Calu3 (cell line): ENCODE data around the gene P2RY14. TPM values are rescaled to one million over a fixed set of nuclear protein-coding genes. Genes with fewer than 3 reads are reported as not detected.
A peak's percentile ranks its signal among the peaks of the same experiment; 100 is the strongest.
"Not testable (repeated sequence)": the region's sequence is repeated elsewhere in the genome, so short reads cannot be mapped to it uniquely, and the experiment has no call there.

ENCODE experiments used
- BruUV-seq: library from RNA; stranded (reverse); fragments of 400-500 nt; replicated peaks from 2 replicates; lab custom pipeline; 2021; lab: Mats Ljungman, UMichigan
- CTCF ChIA-PET: fragments of 300-600 bp; sonication (Branson Sonifier 250); formaldehyde crosslinking; loops from one replicate; lab custom pipeline; 2022; ENCODE audit warnings: antibody characterized with exemption; lab: Charles Lee
- DNase-seq: peaks from one replicate; pipeline ENCODE4 v3.0.0; 2022
- H3K27ac Mint-ChIP-seq: one replicate; pipeline ENCODE4 v1.8.0; 2022; ENCODE audit warnings: mixed read lengths; ENCODE audit not compliant: unreplicated experiment
- H3K27me3 Mint-ChIP-seq: one replicate; pipeline ENCODE4 v1.8.0; 2022; ENCODE audit warnings: mixed read lengths; ENCODE audit not compliant: unreplicated experiment
- H3K36me3 Mint-ChIP-seq: one replicate; pipeline ENCODE4 v1.8.0; 2022; ENCODE audit warnings: mild to moderate bottlenecking, moderate library complexity, mixed read lengths; ENCODE audit not compliant: insufficient read depth, unreplicated experiment
- H3K4me1 Mint-ChIP-seq: one replicate; pipeline ENCODE4 v1.8.0; 2022; ENCODE audit warnings: mild to moderate bottlenecking, low read depth, mixed read lengths; ENCODE audit not compliant: unreplicated experiment
- H3K4me3 Mint-ChIP-seq: one replicate; pipeline ENCODE4 v1.8.0; 2022; ENCODE audit warnings: mild to moderate bottlenecking, low read depth, moderate library complexity, mixed read lengths; ENCODE audit not compliant: unreplicated experiment
- H3K9me3 Mint-ChIP-seq: one replicate; pipeline ENCODE4 v1.8.0; 2022; ENCODE audit warnings: low read depth, mixed read lengths; ENCODE audit not compliant: unreplicated experiment
- CTCF ChIP-seq: fragments of 200-600 bp; IDR thresholded peaks from one replicate; pipeline ENCODE4 v1.8.0; 2022; ENCODE audit warnings: antibody characterized with exemption; ENCODE audit not compliant: unreplicated experiment
- intact Hi-C: fragments of 100-400 bp; cut with micrococcal nuclease; formaldehyde crosslinking; loops from one replicate; pipeline ENCODE4 v1.10.0; 2022; ENCODE audit not compliant: unreplicated experiment
- total RNA-seq: library from RNA; stranded (reverse); gene quantifications from 2 replicates; pipeline ENCODE4 v1.2.3, GENCODE V29; 2022

The P2RY14 gene
- total RNA-seq, 1 experiment from 2014 or later, result not detected

- BruUV-seq, result no TSS peak
- DNase-seq, result peak; percentile 72
- CTCF ChIA-PET, result interaction anchor here (0.5 to 1.9 kb wide), 9 partner anchors 10 to 1417 kb away, joined by 3 to 10 read pairs (median 4); no protein-coding TSS in a partner anchor
- intact Hi-C loops, result no loop called here
- H3K27me3 Mint-ChIP-seq, result no peaks in the 10 kb centered on the region
- H3K4me3 Mint-ChIP-seq, result no peak overlapping the region
- no peaks in the 10 kb centered on the region for H3K9me3 Mint-ChIP-seq
- no peaks in the 10 kb centered on the region for H3K36me3 Mint-ChIP-seq
- no peak for TF ChIP-seq CTCF
- H3K4me1 Mint-ChIP-seq, result peaks cover 8% of the 10 kb centered on the region
- no peak overlapping the region for H3K27ac Mint-ChIP-seq
Measured at GRCh38 chr3:151178208-151178845, 100.0 kb downstream of the P2RY14 start.

- Mint-ChIP-seq H3K4me3 (no peak overlapping the region), H3K27ac (no peak overlapping the region), H3K4me1 (peaks cover 8% of the 10 kb centered on the region), H3K36me3 (no peaks in the 10 kb centered on the region), H3K27me3 (no peaks in the 10 kb centered on the region), H3K9me3 (no peaks in the 10 kb centered on the region)
- BruUV-seq, result no TSS peak
- intact Hi-C loops, result no loop called here
- CTCF ChIA-PET, result no interaction called here
- no peak for DNase-seq
- TF ChIP-seq CTCF, result no peak
Measured at GRCh38 chr3:151175952-151176351, 102.4 kb downstream of the P2RY14 start.

- peaks cover 8% of the 10 kb centered on the region for H3K4me1 Mint-ChIP-seq
- TF ChIP-seq CTCF, result no peak
- no peak overlapping the region for H3K4me3 Mint-ChIP-seq
- CTCF ChIA-PET, result no interaction called here
- no peak for DNase-seq
- no peaks in the 10 kb centered on the region for H3K9me3 Mint-ChIP-seq
- intact Hi-C loops, result no loop called here
- no TSS peak for BruUV-seq
- no peaks in the 10 kb centered on the region for H3K27me3 Mint-ChIP-seq
- H3K27ac Mint-ChIP-seq, result no peak overlapping the region
- H3K36me3 Mint-ChIP-seq, result no peaks in the 10 kb centered on the region
Measured at GRCh38 chr3:151174351-151174750, 104.0 kb downstream of the P2RY14 start.

GRCh38 chr3:151171145-151171757 is 107.1 kb downstream of the P2RY14 start:
- H3K36me3 Mint-ChIP-seq, result no peaks in the 10 kb centered on the region
- H3K9me3 Mint-ChIP-seq, result no peaks in the 10 kb centered on the region
- intact Hi-C loops, result no loop called here
- H3K4me1 Mint-ChIP-seq, result no peaks in the 10 kb centered on the region
- H3K27me3 Mint-ChIP-seq, result no peaks in the 10 kb centered on the region
- no peak overlapping the region for H3K27ac Mint-ChIP-seq
- DNase-seq, result no peak
- no peak overlapping the region for H3K4me3 Mint-ChIP-seq
- no TSS peak for BruUV-seq
- CTCF ChIA-PET, result no interaction called here
- TF ChIP-seq CTCF, result no peak

GRCh38 chr3:151169948-151170679 is 108.2 kb downstream of the P2RY14 start:
- H3K27me3 Mint-ChIP-seq, H3K9me3 Mint-ChIP-seq, CTCF ChIA-PET, intact Hi-C loops, DNase-seq, H3K4me3 Mint-ChIP-seq, BruUV-seq, H3K4me1 Mint-ChIP-seq, H3K27ac Mint-ChIP-seq, H3K36me3 Mint-ChIP-seq: not testable (repeated sequence)
